MM.1S (cell line): ENCODE results near the gene PXDC1.

Experiments used
- DNase-seq: peaks from one replicate; pipeline ENCODE4 v3.0.0-alpha.2; 2015
- H2AFZ ChIP-seq: fragments of 300-600 bp; sonication (generic); 2 replicates; pipeline ENCODE4 v1.6.0; 2016; ENCODE audit warnings: antibody characterized with exemption, low read length
- H3F3A ChIP-seq: fragments of 300-600 bp; sonication (generic); 2 replicates; pipeline ENCODE4 v1.6.1; 2016; ENCODE audit warnings: mild to moderate bottlenecking, antibody characterized with exemption, low read length, moderate library complexity, mixed read lengths; ENCODE audit not compliant: insufficient read depth
- H3K27ac ChIP-seq: fragments of 300-600 bp; sonication (generic); 2 replicates; pipeline ENCODE4 v1.5.1; 2016; ENCODE audit warnings: mild to moderate bottlenecking, low read length
- H3K27me3 ChIP-seq: fragments of 300-600 bp; sonication (generic); replicated peaks from 2 replicates; pipeline ENCODE4 v1.6.0; 2016; ENCODE audit warnings: low read length; ENCODE audit not compliant: insufficient read depth
- H3K36me3 ChIP-seq: fragments of 300-600 bp; sonication (generic); replicated peaks from 2 replicates; pipeline ENCODE4 v1.6.1; 2016; ENCODE audit warnings: mild to moderate bottlenecking, low read length, mixed read lengths; ENCODE audit not compliant: insufficient read depth
- H3K4me1 ChIP-seq: fragments of 300-600 bp; sonication (generic); 2 replicates; pipeline ENCODE4 v1.6.1; 2016; ENCODE audit warnings: low read length, mixed read lengths
- H3K4me2 ChIP-seq: fragments of 300-600 bp; sonication (generic); 2 replicates; pipeline ENCODE4 v1.6.0; 2016; ENCODE audit warnings: low read depth, low read length
- H3K4me3 ChIP-seq: fragments of 300-600 bp; sonication (generic); 2 replicates; pipeline ENCODE4 v1.5.1; 2016; ENCODE audit warnings: low read length, mixed read lengths
- H3K79me2 ChIP-seq: fragments of 300-600 bp; sonication (generic); 2 replicates; pipeline ENCODE4 v1.6.1; 2016; ENCODE audit warnings: mixed run types, low read length, mixed read lengths
- H3K9ac ChIP-seq: fragments of 300-600 bp; sonication (generic); 2 replicates; pipeline ENCODE4 v1.6.1; 2016; ENCODE audit warnings: low read length, mixed read lengths
- H3K9me2 ChIP-seq: fragments of 300-600 bp; sonication (generic); replicated peaks from 2 replicates; pipeline ENCODE4 v1.6.1; 2016; ENCODE audit warnings: mild to moderate bottlenecking, low read length, mixed read lengths; ENCODE audit not compliant: insufficient read depth
- H3K9me3 ChIP-seq: fragments of 300-600 bp; sonication (generic); replicated peaks from 2 replicates; pipeline ENCODE4 v1.6.1; 2016; ENCODE audit warnings: mild to moderate bottlenecking, low read length, mixed read lengths; ENCODE audit not compliant: insufficient read depth
- H4K20me1 ChIP-seq: fragments of 300-600 bp; sonication (generic); 2 replicates; pipeline ENCODE4 v1.6.1; 2016; ENCODE audit warnings: mild to moderate bottlenecking, low read length, moderate library complexity, mixed read lengths; ENCODE audit not compliant: insufficient read depth
- EZH2 ChIP-seq: fragments of 300-600 bp; sonication (generic); optimal IDR thresholded peaks from 2 replicates; pipeline ENCODE3; 2017; ENCODE audit warnings: low read depth, mild to moderate bottlenecking, antibody characterized with exemption, low read length, mixed read lengths
- EZH2phosphoT487 ChIP-seq: fragments of 300-600 bp; sonication (generic); IDR thresholded peaks from 2 replicates; pipeline ENCODE4 v1.6.1; 2018; ENCODE audit warnings: antibody characterized with exemption, low read length
- TF ChIP-seq, protein P1 (sequence below): fragments of 300-600 bp; sonication (generic); IDR thresholded peaks from 2 replicates; pipeline ENCODE4 v1.5.1; 2016; ENCODE audit warnings: antibody characterized with exemption, low read length, mixed read lengths

The PXDC1 gene

DNA sequence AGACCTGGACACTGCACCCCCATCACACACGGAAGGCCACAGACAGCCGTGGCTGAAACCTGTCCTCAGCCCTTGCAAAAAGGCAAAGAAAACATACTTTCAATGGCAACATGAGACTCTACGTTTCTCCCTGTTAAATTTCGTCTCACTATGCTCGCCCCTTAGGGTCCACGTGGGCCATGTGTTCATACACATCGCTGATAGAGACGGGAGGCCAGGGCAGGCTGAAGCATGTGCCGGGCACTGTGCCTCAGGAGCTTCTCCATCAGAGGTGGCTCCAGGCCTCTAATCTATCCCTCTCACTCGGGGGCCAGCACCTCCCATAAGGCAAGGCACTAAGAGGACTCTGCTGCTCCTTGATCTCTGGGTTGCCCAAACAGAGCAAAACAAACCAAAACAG is 17.5 kb downstream of the PXDC1 start:
- H2AFZ ChIP-seq: no peak overlapping the region
- H3F3A ChIP-seq: no peaks in the 10 kb centered on the region
- no peaks in the 10 kb centered on the region for H3K36me3 ChIP-seq
- H3K9ac ChIP-seq: no peak overlapping the region
- DNase-seq: no peak
- no peaks in the 10 kb centered on the region for H3K9me2 ChIP-seq
- H3K4me1 ChIP-seq: no peaks in the 10 kb centered on the region
- no peaks in the 10 kb centered on the region for H3K9me3 ChIP-seq
- H3K27ac ChIP-seq: no peak overlapping the region
- H3K4me3 ChIP-seq: no peak overlapping the region
- H3K27me3 ChIP-seq: no peaks in the 10 kb centered on the region
- no peaks in the 10 kb centered on the region for H3K79me2 ChIP-seq
- H4K20me1 ChIP-seq: no peaks in the 10 kb centered on the region
- no peak for TF ChIP-seq EZH2phosphoT487
- TF ChIP-seq, protein P1, sequence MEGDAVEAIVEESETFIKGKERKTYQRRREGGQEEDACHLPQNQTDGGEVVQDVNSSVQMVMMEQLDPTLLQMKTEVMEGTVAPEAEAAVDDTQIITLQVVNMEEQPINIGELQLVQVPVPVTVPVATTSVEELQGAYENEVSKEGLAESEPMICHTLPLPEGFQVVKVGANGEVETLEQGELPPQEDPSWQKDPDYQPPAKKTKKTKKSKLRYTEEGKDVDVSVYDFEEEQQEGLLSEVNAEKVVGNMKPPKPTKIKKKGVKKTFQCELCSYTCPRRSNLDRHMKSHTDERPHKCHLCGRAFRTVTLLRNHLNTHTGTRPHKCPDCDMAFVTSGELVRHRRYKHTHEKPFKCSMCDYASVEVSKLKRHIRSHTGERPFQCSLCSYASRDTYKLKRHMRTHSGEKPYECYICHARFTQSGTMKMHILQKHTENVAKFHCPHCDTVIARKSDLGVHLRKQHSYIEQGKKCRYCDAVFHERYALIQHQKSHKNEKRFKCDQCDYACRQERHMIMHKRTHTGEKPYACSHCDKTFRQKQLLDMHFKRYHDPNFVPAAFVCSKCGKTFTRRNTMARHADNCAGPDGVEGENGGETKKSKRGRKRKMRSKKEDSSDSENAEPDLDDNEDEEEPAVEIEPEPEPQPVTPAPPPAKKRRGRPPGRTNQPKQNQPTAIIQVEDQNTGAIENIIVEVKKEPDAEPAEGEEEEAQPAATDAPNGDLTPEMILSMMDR: no peak
- TF ChIP-seq EZH2: no peak
- H3K4me2 ChIP-seq: no peak overlapping the region

DNA sequence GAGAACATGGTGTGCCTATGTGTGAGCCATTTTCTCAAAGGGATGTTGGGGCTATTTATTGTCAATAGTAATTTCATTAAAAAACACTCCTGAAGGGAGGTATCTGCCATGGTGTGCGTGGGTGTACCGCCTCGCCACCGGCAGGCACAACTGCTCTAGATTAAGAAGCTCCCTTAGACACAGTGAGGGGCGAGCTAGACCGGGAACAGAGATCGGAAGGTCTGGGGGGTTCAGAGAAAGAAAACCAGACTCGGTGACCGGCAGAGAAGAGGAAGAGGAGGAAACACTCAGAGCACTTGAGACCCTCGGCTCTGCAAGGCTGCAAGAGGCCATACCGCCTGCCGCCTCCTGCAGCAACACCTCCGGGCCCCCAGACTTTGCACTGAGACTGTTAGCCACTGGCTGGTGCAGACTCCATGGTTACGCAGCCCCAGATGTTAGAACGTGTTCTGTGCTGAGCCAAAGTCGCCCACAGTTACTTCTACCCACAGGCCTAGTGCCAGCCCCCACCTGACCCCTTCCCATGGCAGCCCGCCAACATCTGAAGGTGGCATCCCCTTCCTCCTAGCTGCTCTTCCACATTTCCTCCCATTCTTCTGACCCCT is 18.1 kb downstream of the PXDC1 start:
- Histone ChIP-seq H2AFZ (no peak overlapping the region), H3K9me3 (no peaks in the 10 kb centered on the region), H3K9me2 (no peaks in the 10 kb centered on the region), H3K27ac (no peak overlapping the region), H3K9ac (no peak overlapping the region), H3K4me1 (no peaks in the 10 kb centered on the region), H3F3A (no peaks in the 10 kb centered on the region), H3K27me3 (no peaks in the 10 kb centered on the region), H3K79me2 (no peaks in the 10 kb centered on the region), H3K4me3 (no peak overlapping the region), H3K36me3 (no peaks in the 10 kb centered on the region), H4K20me1 (no peaks in the 10 kb centered on the region), H3K4me2 (no peak overlapping the region)
- TF ChIP-seq EZH2phosphoT487 (no peak), EZH2 (no peak)
- TF ChIP-seq, protein P1: no peak
- DNase-seq: no peak

DNA sequence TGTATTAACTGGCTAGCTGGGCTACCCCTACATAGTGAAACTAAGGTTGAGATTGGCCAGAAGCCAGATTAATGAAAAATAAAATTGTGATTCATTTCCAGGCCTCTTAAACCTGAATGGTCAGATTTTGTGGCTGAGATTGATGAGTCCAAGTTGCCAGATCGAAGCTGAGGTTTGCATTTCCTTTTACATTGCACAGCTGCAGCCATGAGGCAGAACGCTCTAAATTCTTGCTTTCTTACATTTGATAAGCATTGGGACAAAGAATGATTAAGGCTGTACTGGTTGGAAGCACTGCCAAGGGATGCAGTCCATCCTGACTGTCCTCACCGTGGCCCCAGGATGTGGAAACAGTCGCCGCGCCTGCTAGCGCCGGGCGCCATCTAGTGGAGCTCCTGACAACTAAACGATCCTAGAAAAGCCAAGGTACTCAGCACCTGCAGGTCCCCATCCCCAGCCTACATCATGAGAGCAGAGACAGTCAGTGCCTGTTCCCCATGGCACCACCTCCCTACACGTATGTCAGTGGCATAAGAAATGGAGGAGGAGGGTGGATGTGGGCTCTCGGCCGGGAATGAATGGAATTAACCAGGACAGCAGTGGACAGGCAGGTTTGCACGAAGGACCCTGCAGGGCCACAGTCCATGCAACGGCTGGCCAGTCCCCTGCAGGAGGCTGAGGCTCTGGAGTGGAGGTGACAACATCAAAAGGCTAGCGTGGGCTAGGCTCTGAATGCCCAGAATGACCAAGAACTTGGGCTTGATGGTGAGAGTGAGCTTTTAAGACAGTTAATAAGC is 19.0 kb downstream of the PXDC1 start:
- TF ChIP-seq, protein P1: peak; percentile 89
- TF ChIP-seq EZH2 (no peak), EZH2phosphoT487 (no peak)
- no peak overlapping the region for H3K4me3 ChIP-seq
- H3F3A ChIP-seq: no peaks in the 10 kb centered on the region
- DNase-seq: peak; percentile 40
- H4K20me1 ChIP-seq: no peaks in the 10 kb centered on the region
- H3K27me3 ChIP-seq: no peaks in the 10 kb centered on the region
- no peaks in the 10 kb centered on the region for H3K4me1 ChIP-seq
- H3K9me2 ChIP-seq: no peaks in the 10 kb centered on the region
- no peak overlapping the region for H3K27ac ChIP-seq
- H3K79me2 ChIP-seq: no peaks in the 10 kb centered on the region
- H3K4me2 ChIP-seq: no peak overlapping the region
- no peak overlapping the region for H3K9ac ChIP-seq
- no peak overlapping the region for H2AFZ ChIP-seq
- H3K36me3 ChIP-seq: no peaks in the 10 kb centered on the region
- H3K9me3 ChIP-seq: no peaks in the 10 kb centered on the region
